Activated naive CD4-positive, alpha-beta T cell treated with anti-CD3 and anti-CD28 coated beads for 36 hours (primary cell): Measurements from ENCODE around the gene PTGS1. TPM values are rescaled to one million over a fixed set of nuclear protein-coding genes. Genes with fewer than 3 reads are reported as not detected.

Experiments
- CTCF ChIA-PET: fragments of 350-600 bp; sonication (Branson Sonifier 250); formaldehyde crosslinking; loops from one replicate; lab custom pipeline; 2021; ENCODE audit warnings: antibody characterized with exemption; lab: Charles Lee
- DNase-seq: peaks from one replicate; pipeline ENCODE4 v3.0.0-alpha.2; 2020
- H3K27ac Mint-ChIP-seq: one replicate; pipeline ENCODE4 v1.8.0; 2021; ENCODE audit warnings: mild to moderate bottlenecking, mixed read lengths
- H3K27me3 Mint-ChIP-seq: one replicate; pipeline ENCODE4 v1.8.0; 2021; ENCODE audit warnings: low read depth, mixed read lengths
- H3K36me3 Mint-ChIP-seq: one replicate; pipeline ENCODE4 v1.8.0; 2021; ENCODE audit warnings: low read depth, mixed read lengths
- H3K4me1 Mint-ChIP-seq: one replicate; pipeline ENCODE4 v1.8.0; 2021; ENCODE audit warnings: low read depth, mixed read lengths
- H3K4me3 Mint-ChIP-seq: one replicate; pipeline ENCODE4 v1.8.0; 2021; ENCODE audit warnings: mild to moderate bottlenecking, moderate library complexity, mixed read lengths
- H3K9me3 Mint-ChIP-seq: one replicate; pipeline ENCODE4 v1.8.0; 2021; ENCODE audit warnings: mixed read lengths
- intact Hi-C: fragments of 100-400 bp; cut with micrococcal nuclease; formaldehyde crosslinking; loops from one replicate; pipeline ENCODE4 v1.15.1; 2023
- total RNA-seq, 2 experiments: library from RNA; stranded (reverse); gene quantifications; one replicate each; pipeline ENCODE4 v1.2.3, GENCODE V29; 2021

The PTGS1 gene
- total RNA-seq, 2 experiments from 2014 or later = not detected

DNA sequence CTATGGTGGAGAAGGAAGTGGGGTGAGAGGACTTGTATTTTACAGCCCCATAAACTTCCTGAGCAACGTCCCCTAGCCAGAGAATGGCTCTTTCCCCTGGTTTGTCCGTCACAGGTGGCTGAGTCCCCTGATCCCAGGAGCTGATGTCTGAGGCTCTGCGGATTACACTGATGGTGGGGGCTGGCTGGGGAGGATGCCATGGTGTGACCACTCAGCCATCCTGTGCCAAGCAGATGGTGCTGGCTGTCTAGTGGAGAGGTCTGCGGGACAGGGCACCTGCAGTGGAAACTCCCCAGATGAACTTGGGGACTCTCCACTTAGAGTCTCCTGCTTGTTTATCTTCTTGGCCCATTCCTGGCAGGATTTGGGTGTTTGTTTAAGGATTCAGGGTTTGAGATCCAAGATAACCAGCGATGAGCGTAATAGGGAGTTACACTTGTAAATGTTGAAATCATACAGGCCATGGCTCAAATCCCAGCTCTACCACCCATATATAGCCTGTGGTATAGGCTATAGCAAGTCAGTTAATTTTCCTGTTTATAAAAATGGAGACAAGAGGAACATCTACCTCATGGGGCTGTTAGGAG, 4.7 kb upstream of the PTGS1 start:
- Mint-ChIP-seq H3K27ac (no peak overlapping the region), H3K36me3 (no peaks in the 10 kb centered on the region), H3K27me3 (peaks cover 15% of the 10 kb centered on the region), H3K4me1 (peaks cover 4% of the 10 kb centered on the region), H3K9me3 (no peaks in the 10 kb centered on the region), H3K4me3 (no peak overlapping the region)
- intact Hi-C loops = no loop called here
- CTCF ChIA-PET = interaction anchor here (0.6 to 2.2 kb wide), 3 partner anchors 16 to 88 kb away, joined by 3 to 6 read pairs (median 5); no protein-coding TSS in a partner anchor
- DNase-seq = no peak

DNA sequence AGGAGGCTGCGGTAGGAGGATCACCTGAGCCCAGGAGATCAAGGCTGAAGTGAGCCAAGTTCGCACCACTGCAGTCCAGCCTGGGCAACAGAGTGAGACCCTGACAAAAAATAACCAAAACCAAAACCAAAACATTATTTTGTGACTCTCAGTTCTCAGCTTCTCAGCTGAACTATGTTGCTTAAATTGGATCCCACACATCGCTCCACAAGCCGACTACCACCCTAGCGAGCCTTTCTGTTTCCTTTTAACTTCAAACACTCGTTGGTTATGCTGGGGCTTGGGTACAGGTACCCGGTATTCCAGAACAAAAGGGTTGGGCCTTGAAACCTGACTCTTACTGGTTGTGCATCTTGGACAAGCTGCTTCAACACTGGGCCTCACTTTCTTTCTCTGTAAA, 3.8 kb upstream of the PTGS1 start:
- no peak overlapping the region for H3K27ac Mint-ChIP-seq
- peaks cover 7% of the 10 kb centered on the region for H3K4me1 Mint-ChIP-seq
- H3K27me3 Mint-ChIP-seq = peaks cover 24% of the 10 kb centered on the region
- no peak overlapping the region for H3K4me3 Mint-ChIP-seq
- H3K36me3 Mint-ChIP-seq = no peaks in the 10 kb centered on the region
- CTCF ChIA-PET = interaction anchor here (0.9 to 2.2 kb wide), 2 partner anchors 17 to 242 kb away, joined by 4 to 6 read pairs; no protein-coding TSS in a partner anchor
- no peaks in the 10 kb centered on the region for H3K9me3 Mint-ChIP-seq
- DNase-seq = no peak
- intact Hi-C loops = no loop called here

DNA sequence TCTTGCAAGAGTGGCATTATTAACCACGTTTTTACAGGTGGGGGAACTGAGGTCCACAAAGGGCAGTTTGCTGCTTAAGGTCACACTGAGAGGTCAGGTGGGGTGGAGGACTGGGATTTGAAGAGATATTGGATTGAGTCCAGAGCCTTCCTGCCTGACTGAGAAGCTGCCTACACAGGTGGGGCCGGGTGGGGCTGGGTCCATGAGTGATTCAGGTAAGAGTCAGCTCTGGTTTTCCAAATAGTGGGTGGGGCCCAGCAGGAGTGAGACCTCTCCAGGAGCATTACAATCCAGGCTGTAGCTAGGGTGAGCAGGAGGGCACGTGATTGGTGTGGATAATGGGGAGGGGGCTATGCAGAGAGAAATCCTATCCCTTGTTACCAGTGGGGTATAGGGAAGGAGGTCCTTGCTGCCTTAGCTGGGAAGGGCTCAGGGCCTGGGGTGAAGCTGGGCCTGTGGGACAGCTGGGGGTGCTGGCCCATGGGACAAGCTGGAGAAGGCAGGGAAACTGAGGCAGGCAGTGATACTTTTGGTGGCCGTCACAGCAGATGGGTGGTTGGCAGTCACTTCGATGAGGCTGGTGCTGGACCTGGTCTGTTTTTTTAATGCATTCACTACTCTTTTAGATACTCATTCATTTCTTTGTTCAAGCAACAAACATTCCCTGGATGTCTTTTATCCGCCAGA, 2.9 kb upstream of the PTGS1 start:
- Mint-ChIP-seq H3K9me3 (no peaks in the 10 kb centered on the region), H3K27ac (no peak overlapping the region), H3K4me1 (peaks cover 7% of the 10 kb centered on the region), H3K36me3 (no peaks in the 10 kb centered on the region), H3K27me3 (peaks cover 31% of the 10 kb centered on the region), H3K4me3 (no peak overlapping the region)
- CTCF ChIA-PET = interaction anchor here (0.6 to 2.2 kb wide), 5 partner anchors 15 to 833 kb away, joined by 3 to 6 read pairs (median 4); no protein-coding TSS in a partner anchor
- no peak for DNase-seq
- intact Hi-C loops = no loop called here

DNA sequence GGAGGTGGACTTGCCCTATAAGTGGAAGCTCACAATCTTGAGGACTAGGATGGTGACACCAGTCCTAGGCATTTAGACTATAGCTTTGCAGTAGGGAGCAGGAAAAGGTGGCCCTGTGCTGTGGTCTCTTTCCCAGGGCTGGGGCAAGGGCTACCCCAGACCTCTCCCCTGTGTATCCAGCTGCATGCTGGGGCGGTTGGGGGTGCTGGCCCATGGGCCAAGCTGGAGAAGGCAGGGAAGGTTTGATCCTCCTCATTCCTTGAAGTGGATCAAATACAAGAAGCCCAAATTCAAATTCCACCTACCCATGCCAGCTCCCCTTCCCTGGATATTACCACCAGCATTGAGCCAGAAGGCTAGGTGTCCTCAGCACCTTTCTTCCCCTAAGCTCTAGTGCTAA, 2.2 kb upstream of the PTGS1 start:
- peaks cover 33% of the 10 kb centered on the region for H3K27me3 Mint-ChIP-seq

DNA sequence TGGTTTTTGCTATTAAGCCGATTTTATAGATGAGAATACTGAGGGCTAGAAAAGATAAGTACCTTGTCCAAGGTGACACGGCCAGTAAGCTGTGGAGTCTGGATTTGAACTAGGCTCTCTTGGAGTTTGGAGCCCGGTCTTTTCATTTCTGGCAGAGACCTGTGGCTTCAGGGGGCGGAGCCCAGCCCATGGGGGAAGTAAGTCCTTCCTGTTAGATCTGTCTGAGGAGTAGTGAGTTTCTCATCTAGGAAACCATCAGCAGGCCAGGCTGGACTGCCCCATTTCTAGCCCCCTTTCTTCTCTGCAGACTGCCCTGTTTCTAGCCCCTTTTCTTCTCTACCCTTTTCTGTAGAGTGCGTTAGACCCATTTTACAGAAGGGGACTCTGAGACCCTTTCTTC, 521 bp upstream of the PTGS1 start:
- Mint-ChIP-seq H3K9me3 (no peaks in the 10 kb centered on the region), H3K27me3 (peaks cover 35% of the 10 kb centered on the region), H3K36me3 (no peaks in the 10 kb centered on the region), H3K4me1 (peaks cover 7% of the 10 kb centered on the region), H3K4me3 (no peak overlapping the region), H3K27ac (no peak overlapping the region)
- intact Hi-C loops = loop anchor here (10.0 kb wide), 1 partner anchor 444 kb away; no protein-coding TSS in a partner anchor
- CTCF ChIA-PET = no interaction called here
- DNase-seq = no peak

More for the DNA sequence above, 2.2 kb upstream of the PTGS1 start:
- no peaks in the 10 kb centered on the region for H3K9me3 Mint-ChIP-seq
- no peaks in the 10 kb centered on the region for H3K36me3 Mint-ChIP-seq
- no peak overlapping the region for H3K4me3 Mint-ChIP-seq
- no peak overlapping the region for H3K27ac Mint-ChIP-seq
- peaks cover 7% of the 10 kb centered on the region for H3K4me1 Mint-ChIP-seq
- no peak for DNase-seq
- intact Hi-C loops = no loop called here
- CTCF ChIA-PET = interaction anchor here (1.5 to 2.2 kb wide), 2 partner anchors 19 to 270 kb away, joined by 4 to 6 read pairs; no protein-coding TSS in a partner anchor

DNA sequence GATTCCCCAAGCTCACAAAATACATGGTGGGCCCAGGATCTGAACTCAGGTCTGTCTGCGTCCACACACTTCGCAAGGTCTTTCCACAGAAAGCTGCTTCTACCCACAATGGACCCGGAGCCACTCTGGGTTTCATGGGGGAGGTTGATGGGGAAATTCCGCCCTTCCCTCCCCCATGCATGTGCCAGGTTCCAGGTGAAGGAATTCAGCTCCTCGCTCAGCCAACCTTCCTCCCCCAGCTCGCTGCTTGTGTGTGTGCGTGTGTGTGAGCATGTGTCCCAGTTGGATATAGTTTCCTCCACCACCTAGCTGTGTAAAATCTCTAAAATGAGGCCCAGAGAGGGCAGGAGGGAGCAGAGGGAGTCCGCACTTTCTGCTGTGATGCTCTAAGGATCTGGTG, 1.0 kb downstream of the PTGS1 start:
- intact Hi-C loops = loop anchor here (10.0 kb wide), 1 partner anchor 443 kb away; no protein-coding TSS in a partner anchor
- CTCF ChIA-PET = no interaction called here
- no peaks in the 10 kb centered on the region for H3K36me3 Mint-ChIP-seq
- peaks cover 35% of the 10 kb centered on the region for H3K27me3 Mint-ChIP-seq
- H3K4me1 Mint-ChIP-seq = peaks cover 7% of the 10 kb centered on the region
- H3K27ac Mint-ChIP-seq = no peak overlapping the region
- no peak for DNase-seq
- no peak overlapping the region for H3K4me3 Mint-ChIP-seq
- no peaks in the 10 kb centered on the region for H3K9me3 Mint-ChIP-seq

DNA sequence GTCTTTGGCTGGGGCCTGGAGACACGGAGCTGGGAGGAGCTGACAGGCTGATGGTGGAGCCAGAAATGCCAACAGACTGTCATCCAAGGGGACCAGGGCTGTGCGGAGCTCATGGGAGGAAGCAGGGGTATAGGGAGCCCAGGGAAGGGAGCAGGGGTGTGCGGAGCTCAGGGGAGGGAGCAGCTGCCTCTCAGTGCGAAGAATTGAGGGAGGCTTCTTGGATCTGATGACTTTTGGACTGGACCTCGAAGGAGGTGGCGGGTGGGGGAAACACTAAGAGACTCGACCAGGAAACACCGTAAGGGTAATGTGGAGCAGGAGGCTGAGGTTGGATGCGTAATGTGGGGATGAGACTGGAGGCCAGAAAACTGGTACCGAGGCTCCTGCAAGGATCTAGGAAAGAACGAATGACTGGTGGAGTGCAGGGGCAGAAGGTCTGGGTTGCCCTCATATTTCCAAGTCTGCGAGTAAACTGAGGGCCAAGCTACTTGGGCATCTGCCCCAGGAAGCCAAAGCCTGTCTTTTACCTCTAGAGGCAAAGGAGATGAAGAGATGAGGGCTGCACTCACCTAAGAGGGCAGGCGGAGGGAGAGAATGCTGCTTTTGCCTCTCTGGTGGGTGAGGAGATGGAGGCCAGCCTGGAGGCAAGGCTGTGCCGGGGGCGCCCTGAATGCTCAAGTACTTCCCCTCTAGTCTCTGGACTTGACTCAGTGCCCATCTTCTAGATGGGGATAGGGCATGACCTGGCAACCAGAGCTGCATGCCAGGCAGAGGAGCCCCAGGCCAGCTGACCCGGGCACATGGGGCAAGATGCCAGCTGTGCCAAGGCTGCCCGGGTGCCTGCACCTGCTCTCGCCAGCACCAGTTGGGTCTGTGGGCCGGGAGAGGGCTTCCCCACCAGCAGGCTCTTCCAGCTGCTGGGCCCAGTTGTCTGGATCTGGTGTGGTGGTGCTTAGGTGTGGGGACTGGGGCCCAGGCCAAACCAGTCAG, 2.3 kb downstream of the PTGS1 start:
- H3K27ac Mint-ChIP-seq = no peak overlapping the region
- peaks cover 35% of the 10 kb centered on the region for H3K27me3 Mint-ChIP-seq
- no peaks in the 10 kb centered on the region for H3K36me3 Mint-ChIP-seq
- H3K4me1 Mint-ChIP-seq = peaks cover 7% of the 10 kb centered on the region
- intact Hi-C loops = loop anchor here (10.0 kb wide), 1 partner anchor 442 kb away; no protein-coding TSS in a partner anchor
- no peaks in the 10 kb centered on the region for H3K9me3 Mint-ChIP-seq
- no peak overlapping the region for H3K4me3 Mint-ChIP-seq
- CTCF ChIA-PET = interaction anchor here (0.6 kb wide), 1 partner anchor 48 kb away, joined by 5 read pairs; no protein-coding TSS in a partner anchor
- no peak for DNase-seq

DNA sequence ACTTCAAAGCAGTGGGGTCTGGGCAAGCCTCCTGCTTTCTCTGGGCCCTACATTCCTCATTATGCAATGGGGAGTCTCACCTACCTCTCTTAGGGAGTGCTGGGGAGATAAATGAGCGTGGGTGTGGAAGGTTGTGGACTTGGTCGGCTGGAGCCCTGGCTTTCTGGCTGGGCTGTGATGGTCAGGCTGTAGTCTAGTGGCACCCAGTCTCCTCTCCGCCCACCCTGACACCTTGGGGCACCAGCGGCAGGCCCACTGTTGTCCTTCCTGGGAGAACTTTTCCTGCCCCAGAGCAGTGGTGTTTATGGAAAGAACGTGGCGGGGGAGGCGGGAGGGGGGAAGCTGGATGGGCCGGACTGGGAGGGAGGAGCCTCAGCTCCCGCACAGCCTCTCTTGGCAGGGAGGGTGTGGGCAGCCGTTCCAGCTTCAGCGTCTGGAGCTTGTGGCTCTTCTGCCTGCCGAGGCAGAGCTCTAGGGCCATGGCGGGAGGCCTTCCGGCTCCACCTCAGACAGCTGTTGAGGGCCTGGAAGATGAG, 4.1 kb downstream of the PTGS1 start:
- no peak for DNase-seq
- Mint-ChIP-seq H3K9me3 (peaks cover 8% of the 10 kb centered on the region), H3K27ac (no peak overlapping the region), H3K4me1 (peaks cover 7% of the 10 kb centered on the region), H3K4me3 (no peak overlapping the region), H3K27me3 (peaks cover 40% of the 10 kb centered on the region), H3K36me3 (no peaks in the 10 kb centered on the region)
- intact Hi-C loops = loop anchor here (10.0 kb wide), 1 partner anchor 440 kb away; no protein-coding TSS in a partner anchor
- CTCF ChIA-PET = no interaction called here

DNA sequence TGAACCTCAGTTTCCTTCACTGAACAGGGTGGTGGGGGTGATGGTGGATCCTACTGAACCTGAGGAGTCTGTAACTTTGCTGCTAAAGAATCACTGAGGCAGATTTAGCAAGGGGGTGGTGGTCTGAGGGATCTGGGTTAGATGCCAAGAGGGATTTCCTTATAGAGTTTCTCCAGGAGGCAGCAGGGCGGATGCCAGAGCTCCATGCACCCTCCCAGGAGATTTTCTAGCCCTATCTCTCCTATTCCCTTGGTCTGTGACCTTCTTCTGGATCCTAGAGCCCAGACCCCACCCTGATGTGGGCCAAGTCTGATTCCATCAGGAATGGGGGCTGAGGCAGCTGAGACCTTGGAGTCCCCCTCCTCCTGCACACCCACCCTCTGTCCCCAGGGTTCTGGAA, 6.0 kb downstream of the PTGS1 start:
- H3K4me1 Mint-ChIP-seq = no peaks in the 10 kb centered on the region
- H3K36me3 Mint-ChIP-seq = no peaks in the 10 kb centered on the region
- H3K27me3 Mint-ChIP-seq = peaks cover 22% of the 10 kb centered on the region
- H3K4me3 Mint-ChIP-seq = no peak overlapping the region
- H3K9me3 Mint-ChIP-seq = peaks cover 8% of the 10 kb centered on the region
- CTCF ChIA-PET = no interaction called here
- intact Hi-C loops = loop anchor here (10.0 kb wide), 1 partner anchor 438 kb away; no protein-coding TSS in a partner anchor
- DNase-seq = no peak
- no peak overlapping the region for H3K27ac Mint-ChIP-seq

DNA sequence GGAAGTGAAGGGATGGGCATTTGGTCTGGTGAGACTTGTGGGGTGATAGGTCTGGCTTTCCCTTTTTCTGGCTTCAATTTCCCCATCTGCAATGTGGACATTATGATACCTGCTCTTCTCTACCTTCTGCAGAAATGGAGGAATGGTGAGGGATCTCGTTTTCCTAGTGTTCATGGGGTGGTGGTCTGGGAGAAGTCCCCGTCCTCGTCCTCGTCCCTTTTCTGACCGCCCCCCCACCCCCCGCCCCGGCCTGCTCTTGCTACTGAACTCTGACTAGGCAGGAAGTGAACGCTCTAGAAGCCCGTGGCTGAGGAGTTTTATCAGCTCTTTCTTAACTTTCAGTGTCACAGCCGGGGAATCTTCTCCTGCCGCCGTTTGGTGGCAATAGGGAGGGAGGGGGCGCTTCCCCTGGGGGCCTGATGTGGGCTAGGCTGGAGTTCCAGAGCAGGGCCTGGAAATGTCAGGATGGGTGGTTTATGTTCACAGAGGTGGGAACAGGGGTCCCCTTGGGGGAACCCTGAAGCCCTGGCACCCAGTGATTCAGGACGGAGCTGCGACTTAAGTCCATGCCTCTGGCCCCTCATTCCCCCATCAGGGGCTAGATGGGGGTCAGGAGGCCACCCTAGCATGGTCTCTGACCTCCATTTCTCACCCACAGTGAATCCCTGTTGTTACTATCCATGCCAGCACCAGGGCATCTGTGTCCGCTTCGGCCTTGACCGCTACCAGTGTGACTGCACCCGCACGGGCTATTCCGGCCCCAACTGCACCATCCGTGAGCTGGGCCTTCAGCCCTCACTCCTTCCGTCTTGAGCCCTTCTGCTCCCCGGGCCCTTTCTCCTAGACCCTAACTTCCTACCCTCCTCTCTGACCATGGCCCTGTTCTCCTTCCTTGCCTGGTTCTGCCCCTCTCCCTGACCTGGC, 6.7 kb downstream of the PTGS1 start:
- Mint-ChIP-seq H3K27ac (no peak overlapping the region), H3K4me3 (no peak overlapping the region), H3K4me1 (no peaks in the 10 kb centered on the region), H3K36me3 (no peaks in the 10 kb centered on the region), H3K27me3 (peaks cover 16% of the 10 kb centered on the region), H3K9me3 (peaks cover 8% of the 10 kb centered on the region)
- intact Hi-C loops = loop anchor here (10.0 kb wide), 1 partner anchor 437 kb away; no protein-coding TSS in a partner anchor
- CTCF ChIA-PET = interaction anchor here (0.5 to 1.6 kb wide), 2 partner anchors 278 to 1458 kb away, joined by 3 to 4 read pairs; no protein-coding TSS in a partner anchor
- DNase-seq = no peak

DNA sequence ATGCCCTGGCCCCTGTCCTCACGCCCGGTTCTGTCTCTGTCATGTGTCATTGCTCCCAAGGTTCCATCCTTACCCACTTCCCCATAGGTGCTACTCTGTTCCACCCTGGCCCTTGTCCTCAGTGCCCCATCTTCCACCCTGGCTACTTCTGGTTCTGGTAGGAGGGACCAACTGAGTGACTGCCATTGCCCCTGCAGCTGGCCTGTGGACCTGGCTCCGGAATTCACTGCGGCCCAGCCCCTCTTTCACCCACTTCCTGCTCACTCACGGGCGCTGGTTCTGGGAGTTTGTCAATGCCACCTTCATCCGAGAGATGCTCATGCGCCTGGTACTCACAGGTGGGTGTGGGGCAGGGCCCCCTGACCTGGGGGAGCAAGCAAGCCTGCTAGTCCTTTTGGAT, 7.4 kb downstream of the PTGS1 start:
- intact Hi-C loops = loop anchor here (10.0 kb wide), 1 partner anchor 437 kb away; no protein-coding TSS in a partner anchor
- H3K4me1 Mint-ChIP-seq = no peaks in the 10 kb centered on the region
- no peaks in the 10 kb centered on the region for H3K36me3 Mint-ChIP-seq
- DNase-seq = no peak
- peaks cover 8% of the 10 kb centered on the region for H3K9me3 Mint-ChIP-seq
- no peak overlapping the region for H3K27ac Mint-ChIP-seq
- peaks cover 12% of the 10 kb centered on the region for H3K27me3 Mint-ChIP-seq
- CTCF ChIA-PET = interaction anchor here (1.6 kb wide), 1 partner anchor 279 kb away, joined by 4 read pairs; no protein-coding TSS in a partner anchor
- H3K4me3 Mint-ChIP-seq = no peak overlapping the region
